ENCODE measurements around the gene PAMR1. TPM values are rescaled to one million over a fixed set of nuclear protein-coding genes. Genes with fewer than 3 reads are reported as not detected.

The PAMR1 gene
- total and polyA plus RNA-seq, 9 of the 15 experiments (the other 6 are each of a cell fraction or from before 2014, with no cell fraction given), result not detected

DNA sequence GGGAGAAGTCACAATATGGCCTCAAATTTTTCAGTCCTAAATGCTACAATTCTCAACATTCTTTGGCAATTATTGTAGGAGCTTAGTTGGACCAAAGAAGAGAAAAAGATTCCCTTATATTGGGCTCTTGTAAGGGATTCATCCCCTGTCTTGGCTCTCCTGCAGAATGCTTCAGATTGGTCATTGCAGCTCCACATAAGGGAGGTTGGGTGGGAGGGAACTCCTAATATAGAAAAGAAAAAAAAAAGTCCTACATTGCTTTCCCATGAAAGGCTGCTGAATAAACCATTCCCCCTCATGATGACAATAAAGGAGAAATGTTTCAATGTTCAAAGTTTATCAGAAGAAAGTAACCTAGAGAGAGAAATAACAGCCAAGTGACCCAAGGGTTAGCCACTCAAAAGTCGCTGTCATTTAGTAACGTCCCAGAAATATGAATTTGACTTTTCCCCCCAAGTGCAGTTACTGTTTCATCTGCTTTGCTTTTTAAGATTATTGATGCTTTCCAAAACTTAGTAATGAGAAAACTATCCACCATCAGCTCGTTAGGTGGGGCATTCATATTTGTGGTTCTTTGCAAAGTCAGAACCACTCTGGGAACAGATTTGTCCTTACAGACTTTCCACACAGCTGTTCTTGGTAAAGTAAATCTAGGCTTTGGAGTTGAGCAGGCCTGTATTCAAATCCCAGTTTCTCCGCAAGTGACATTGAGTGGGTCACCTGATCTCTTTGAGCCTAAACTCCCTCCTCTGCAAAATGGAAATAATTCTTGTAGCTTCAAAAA lies 101.1 kb downstream of the PAMR1 start:
- H3K79me2 ChIP-seq (ENCODE audit: control insufficient read depth, insufficient read depth, low read length), result no peaks in the 10 kb centered on the region
- in situ Hi-C loops (cut with MboI), result no loop called here
- H3K4me2 ChIP-seq (ENCODE audit: insufficient read depth, low read length), result no peak overlapping the region
- no peak overlapping the region for H3K4me3 ChIP-seq
- POLR2A ChIA-PET, result interaction anchor here (0.5 to 1.4 kb wide), 5 partner anchors 10 to 394 kb away, joined by 3 read pairs; no protein-coding TSS in a partner anchor
- no TSS peak for BruUV-seq (replicated peaks)
- no peak overlapping the region for H3K9ac ChIP-seq (ENCODE audit: insufficient read depth in 1 of 2, low read depth in 2 of 2, low read length in 2 of 2)
- H3K36me3 ChIP-seq (ENCODE audit: control insufficient read depth, insufficient read depth, low read length), result no peaks in the 10 kb centered on the region
- WGBS (ENCODE audit: insufficient coverage, low coverage, missing lambda C conversion rate), result 0% methylated on average over 4 of the region's 4 CpGs
- no peaks in the 10 kb centered on the region for H3K9me3 ChIP-seq (replicated peaks; ENCODE audit: control insufficient read depth, insufficient read depth, low read depth, low read length)
- intact Hi-C loops (cut with micrococcal nuclease), result no loop called here
- H3K4me1 ChIP-seq (replicated peaks in 1 of 2; ENCODE audit: control insufficient read depth in 2 of 2, insufficient read depth in 2 of 2, low read length in 2 of 2), result peaks cover 0 to 9% of the 10 kb centered on the region in 2 experiments; a peak in 1 of 5 replicates
- CTCF ChIA-PET (ENCODE audit: low intra/inter-chr PET ratio), result no interaction called here
- DNase-seq (ENCODE audit: extremely low read depth in 1 of 4, low spot score in 3 of 4) (no peak), ATAC-seq (no peak), FAIRE-seq (no peak)
- peaks cover 11 to 16% of the 10 kb centered on the region in 2 experiments; a peak in 4 of 5 replicates for H3K27me3 ChIP-seq (ENCODE audit: control insufficient read depth in 2 of 2, insufficient read depth in 2 of 2, low read length in 2 of 2)
- H4K20me1 ChIP-seq (replicated peaks; ENCODE audit: control insufficient read depth, insufficient read depth, low read length), result no peaks in the 10 kb centered on the region
- H2AFZ ChIP-seq (ENCODE audit: low read depth, low read length), result no peak overlapping the region
- no peak overlapping the region for H3K27ac ChIP-seq (ENCODE audit: extremely low read depth, low read depth, low read length)
- no peaks in the 10 kb centered on the region for H3K9me1 ChIP-seq (ENCODE audit: control insufficient read depth, insufficient read depth, low read length)
- TF ChIP-seq CSDE1 (IDR thresholded peaks at IDR 0.05) (no peak), ZNF253 (CRISPR knock-in tag; conservative IDR thresholded peaks at IDR 0.05) (no peak), SUPT5H (IDR thresholded peaks at IDR 0.05) (no peak), ZNF57 (CRISPR knock-in tag; IDR thresholded peaks at IDR 0.05) (no peak), CEBPG (CRISPR knock-in tag; IDR thresholded peaks at IDR 0.05) (no peak), CEBPG (tag; conservative IDR thresholded peaks at IDR 0.05 in 1 of 2, IDR thresholded peaks at IDR 0.05 in 1 of 2) (no peak), PRMT5 (CRISPR knock-in tag; IDR thresholded peaks at IDR 0.05) (no peak), KHSRP (IDR thresholded peaks at IDR 0.05) (no peak), MITF (IDR thresholded peaks at IDR 0.05) (no peak), RBBP5 (IDR thresholded peaks at IDR 0.05; ENCODE audit: borderline replicate concordance, insufficient read depth, low read length, poor library complexity, severe bottlenecking) (no peak), ZBTB40 (IDR thresholded peaks at IDR 0.05) (no peak), ZBTB40 (CRISPR knock-in tag; IDR thresholded peaks at IDR 0.05) (no peak), SRF (CRISPR knock-in tag; IDR thresholded peaks at IDR 0.05) (no peak)

Data from K562 (cell line).